ENCODE data around the gene PDZD2. TPM values are rescaled to one million over a fixed set of nuclear protein-coding genes. Genes with fewer than 3 reads are reported as not detected.

PDZD2 gene
- total RNA-seq, 1 experiment from 2014 or later = not detected

- Histone ChIP-seq H3K4me2 (no peak overlapping the region), H3K27ac (no peak overlapping the region), H3K79me2 (ENCODE audit: low read depth) (no peaks in the 10 kb centered on the region), H3K9me3 (ENCODE audit: insufficient read depth, low read depth) (no peaks in the 10 kb centered on the region), H3K4me3 (no peak overlapping the region), H4K20me1 (ENCODE audit: insufficient read depth) (no peaks in the 10 kb centered on the region), H2AFZ (no peak overlapping the region), H3K4me1 (replicated peaks; ENCODE audit: insufficient read depth) (no peaks in the 10 kb centered on the region), H3F3A (ENCODE audit: insufficient read depth, low read depth) (no peaks in the 10 kb centered on the region), H3K27me3 (ENCODE audit: insufficient read depth, low read depth) (peaks cover 53% of the 10 kb centered on the region), H3K9me2 (ENCODE audit: insufficient read depth) (no peaks in the 10 kb centered on the region), H3K36me3 (ENCODE audit: low read depth) (no peaks in the 10 kb centered on the region)
- POLR2A ChIA-PET (ENCODE audit: unreplicated experiment) = no interaction called here
- CTCF ChIA-PET = no interaction called here
- BruUV-seq (replicated peaks) = no TSS peak
- no peak for TF ChIP-seq CTCF (conservative IDR thresholded peaks at IDR 0.05)
- TF ChIP-seq EZH2 (IDR thresholded peaks at IDR 0.05; ENCODE audit: low read depth) = no peak
- no peak for DNase-seq
- intact Hi-C loops (cut with micrococcal nuclease; ENCODE audit: unreplicated experiment) = no loop called here
Measured at GRCh38 chr5:31611002-31611401, 27.9 kb upstream of the PDZD2 start.

GRCh38 chr5:31613651-31614050 is 25.3 kb upstream of the PDZD2 start:
- DNase-seq = no peak
- intact Hi-C loops (cut with micrococcal nuclease; ENCODE audit: unreplicated experiment) = no loop called here
- ChIA-PET POLR2A (ENCODE audit: unreplicated experiment) (no interaction called here), CTCF (no interaction called here)
- Histone ChIP-seq H3K4me2 (no peak overlapping the region), H3K4me1 (replicated peaks; ENCODE audit: insufficient read depth) (no peaks in the 10 kb centered on the region), H3K4me3 (no peak overlapping the region), H4K20me1 (ENCODE audit: insufficient read depth) (no peaks in the 10 kb centered on the region), H3K79me2 (ENCODE audit: low read depth) (no peaks in the 10 kb centered on the region), H3F3A (ENCODE audit: insufficient read depth, low read depth) (no peaks in the 10 kb centered on the region), H3K9me3 (ENCODE audit: insufficient read depth, low read depth) (no peaks in the 10 kb centered on the region), H3K27ac (no peak overlapping the region), H3K36me3 (ENCODE audit: low read depth) (no peaks in the 10 kb centered on the region), H3K9me2 (ENCODE audit: insufficient read depth) (no peaks in the 10 kb centered on the region), H3K27me3 (ENCODE audit: insufficient read depth, low read depth) (peaks cover 49% of the 10 kb centered on the region), H2AFZ (no peak overlapping the region)
- no peak for TF ChIP-seq CTCF (conservative IDR thresholded peaks at IDR 0.05)
- BruUV-seq (replicated peaks) = no TSS peak

- Histone ChIP-seq H3K4me3 (no peak overlapping the region), H4K20me1 (ENCODE audit: insufficient read depth) (no peaks in the 10 kb centered on the region), H3K9me3 (ENCODE audit: insufficient read depth, low read depth) (no peaks in the 10 kb centered on the region), H3K4me2 (no peak overlapping the region), H3K27me3 (ENCODE audit: insufficient read depth, low read depth) (peaks cover 49% of the 10 kb centered on the region), H3K79me2 (ENCODE audit: low read depth) (no peaks in the 10 kb centered on the region), H3K36me3 (ENCODE audit: low read depth) (no peaks in the 10 kb centered on the region), H2AFZ (no peak overlapping the region), H3K9me2 (ENCODE audit: insufficient read depth) (no peaks in the 10 kb centered on the region), H3F3A (ENCODE audit: insufficient read depth, low read depth) (no peaks in the 10 kb centered on the region), H3K4me1 (replicated peaks; ENCODE audit: insufficient read depth) (no peaks in the 10 kb centered on the region), H3K27ac (no peak overlapping the region)
- intact Hi-C loops (cut with micrococcal nuclease; ENCODE audit: unreplicated experiment) = no loop called here
- no peak for DNase-seq
- ChIA-PET POLR2A (ENCODE audit: unreplicated experiment) (no interaction called here), CTCF (no interaction called here)
- TF ChIP-seq EZH2 (IDR thresholded peaks at IDR 0.05; ENCODE audit: low read depth) = no peak
- no peak for TF ChIP-seq CTCF (conservative IDR thresholded peaks at IDR 0.05)
- no TSS peak for BruUV-seq (replicated peaks)
Measured at GRCh38 chr5:31614151-31615020, 24.5 kb upstream of the PDZD2 start.

All from PC-9 (cell line).